Fibroblast of skin of left quadriceps (primary cell): ENCODE measurements around the gene PPP1R10.

ENCODE experiments used
- DNase-seq, 2 experiments: peaks; one replicate each; pipeline ENCODE4 v3.0.0-alpha.2; 2013; ENCODE audit warnings: low read depth in 2 of 2

Gene PPP1R10

GRCh38 chr6:30619561-30619960 is 2.5 kb upstream of the PPP1R10 start:
- no peak for DNase-seq

GRCh38 chr6:30618270-30618797 is 1.3 kb upstream of the PPP1R10 start:
- no peak for DNase-seq

GRCh38 chr6:30617565-30618269 is 674 bp upstream of the PPP1R10 start, which contains the start of gene MRPS18B:
Gene MRPS18B, plus strand, starts transcription at chr6:30617840. Its CDS starts 26 bp downstream, at chr6:30617866.
- peak; percentile 96 for DNase-seq

GRCh38 chr6:30615958-30616810 is 859 bp downstream of the PPP1R10 start:
- no peak for DNase-seq

DNA sequence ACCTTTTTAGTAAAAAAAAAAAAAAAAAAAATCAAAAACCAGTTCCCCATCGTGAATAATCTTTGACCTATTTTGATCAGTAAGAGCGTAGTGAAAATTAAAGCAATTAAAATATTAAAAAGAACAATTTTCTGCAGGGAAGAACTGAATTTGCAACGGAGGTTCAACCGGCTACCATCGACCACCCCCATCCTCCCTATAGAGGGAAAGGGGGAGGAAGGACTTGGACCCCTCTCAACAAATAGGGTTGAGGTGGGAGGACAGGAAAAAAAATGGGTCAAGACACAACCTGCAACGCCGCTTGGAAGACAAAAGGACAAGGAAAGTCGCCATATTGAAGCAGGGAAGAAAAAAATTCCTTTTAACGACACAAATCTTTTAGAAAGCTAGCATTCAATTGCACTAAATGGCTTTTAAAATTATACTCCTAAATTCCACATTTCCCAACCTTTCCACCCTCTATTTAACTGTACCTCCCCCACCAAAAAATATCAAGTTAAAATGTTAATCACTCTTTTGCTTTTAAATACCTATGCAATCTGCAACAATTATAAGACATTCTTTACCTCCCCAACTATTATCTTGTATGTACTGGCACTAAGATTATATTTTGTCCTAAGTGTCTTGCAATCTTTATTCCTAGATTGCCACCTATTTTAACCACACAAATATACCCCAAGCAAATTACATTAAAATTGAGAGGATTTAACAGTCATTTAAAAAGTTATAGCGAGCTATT is 1.7 kb downstream of the PPP1R10 start:
- DNase-seq = peak; percentile 91 to 92

- DNase-seq = peak; percentile 97 to 98
These were observed 2.2 kb downstream of the PPP1R10 start for GRCh38 chr6:30614843-30615218.

- DNase-seq = no peak
These were observed 2.8 kb downstream of the PPP1R10 start for GRCh38 chr6:30614044-30614842.

DNA sequence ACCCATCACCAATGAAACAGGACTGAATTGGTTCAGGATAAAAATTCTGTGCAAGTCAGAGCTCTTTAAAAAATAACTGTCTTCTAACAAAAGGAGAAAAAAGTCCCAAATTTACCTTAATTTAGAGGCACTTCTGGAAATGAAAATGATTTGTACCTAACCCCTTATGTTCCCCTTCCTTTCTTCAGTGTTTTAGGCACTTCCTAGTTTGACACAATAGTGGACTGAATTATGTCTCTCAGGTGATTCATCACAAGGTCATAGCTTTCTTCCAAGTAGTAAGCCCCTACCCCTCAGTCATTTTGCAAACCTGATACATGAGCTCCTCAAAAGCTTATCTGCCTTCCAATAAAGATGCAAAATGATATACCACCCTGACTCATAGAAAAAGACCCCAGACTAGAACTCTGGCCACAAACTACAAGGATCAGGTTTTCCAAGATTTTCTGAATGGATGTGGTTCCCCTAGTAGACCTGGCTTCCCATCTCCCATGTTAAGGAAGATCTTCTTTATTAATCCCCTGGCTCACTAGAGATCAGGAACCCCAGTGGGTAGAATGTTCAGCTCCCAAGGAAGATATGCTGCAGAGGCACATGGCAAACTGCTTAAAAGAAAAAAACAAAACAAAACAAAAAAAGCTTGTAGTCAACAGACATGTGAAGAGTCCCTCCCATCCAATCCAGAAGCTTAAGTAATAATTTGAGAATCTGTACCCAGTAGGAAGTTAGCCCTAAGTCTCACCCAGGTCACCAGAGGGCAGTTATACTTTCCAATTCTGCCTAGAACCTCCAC is 3.6 kb downstream of the PPP1R10 start:
- no peak for DNase-seq

GRCh38 chr6:30612687-30613248 is 4.3 kb downstream of the PPP1R10 start:
- no peak for DNase-seq

- no peak for DNase-seq
These were observed 4.8 kb downstream of the PPP1R10 start for GRCh38 chr6:30612213-30612612.

DNA sequence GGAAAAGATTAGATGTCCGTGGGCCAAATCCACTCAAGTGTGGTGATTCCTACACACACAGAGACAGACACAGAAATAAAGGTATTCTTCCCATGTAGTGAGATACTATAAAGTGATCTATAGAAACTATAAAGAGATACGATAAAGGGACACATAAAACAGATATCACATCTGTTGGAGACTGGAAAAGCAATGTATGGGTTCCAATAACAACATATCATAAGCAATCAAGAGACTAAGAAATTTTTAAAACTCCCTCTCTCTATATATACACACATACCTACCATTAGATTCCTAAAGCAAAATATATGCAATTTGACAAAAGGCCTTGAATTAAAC is 5.2 kb downstream of the PPP1R10 start:
- no peak for DNase-seq

GRCh38 chr6:30611150-30611855 is 5.7 kb downstream of the PPP1R10 start:
- DNase-seq = no peak

GRCh38 chr6:30610065-30610464 is 7.0 kb downstream of the PPP1R10 start:
- no peak for DNase-seq

DNA sequence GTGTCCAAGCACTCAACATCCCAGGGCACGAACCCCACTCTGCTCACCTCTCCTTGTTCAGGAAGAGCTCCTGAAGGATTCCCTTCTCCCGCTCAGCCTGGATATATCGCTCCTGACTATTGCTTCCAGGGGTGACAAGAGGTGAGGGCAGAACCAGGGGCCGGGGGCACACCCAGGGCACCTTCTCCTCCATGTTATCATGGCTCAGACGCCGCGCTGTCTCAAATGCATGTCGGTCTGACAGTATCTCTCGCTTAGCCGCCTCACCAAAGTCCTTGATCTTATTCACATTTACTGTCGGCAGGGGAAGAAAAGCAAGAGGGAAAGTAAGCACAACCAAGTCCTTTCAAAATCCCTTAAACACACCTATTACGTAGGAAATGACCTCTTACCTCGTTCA is 13.1 kb downstream of the PPP1R10 start:
- no peak for DNase-seq

- no peak for DNase-seq
These were observed 15.0 kb downstream of the PPP1R10 start for GRCh38 chr6:30601815-30602641.

GRCh38 chr6:30601436-30601814 is 15.6 kb downstream of the PPP1R10 start:
- no peak for DNase-seq

DNA sequence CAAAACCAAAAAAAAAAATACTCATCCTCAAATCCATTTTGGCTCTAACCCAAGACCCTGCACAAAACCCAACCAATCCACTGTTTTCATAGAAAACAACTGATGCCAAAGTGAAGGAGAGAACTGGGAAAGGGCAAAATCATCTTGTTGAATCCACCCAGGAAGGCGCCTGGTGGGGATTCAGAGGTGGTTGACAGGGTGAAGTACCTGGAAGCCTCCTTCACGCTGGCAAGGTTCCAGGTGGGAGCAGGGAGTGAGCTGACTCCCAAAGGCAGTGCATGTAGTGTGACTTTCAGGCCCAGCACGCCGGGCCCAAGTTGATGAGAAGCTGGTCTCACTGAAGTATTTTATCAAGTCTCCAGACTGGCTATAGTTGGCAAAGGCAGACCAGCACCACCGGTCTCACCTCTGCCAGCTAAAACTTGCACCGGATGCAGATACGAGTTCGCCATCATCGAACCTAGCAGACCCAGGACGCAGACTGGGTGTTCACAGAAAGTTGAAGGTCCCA is 16.5 kb downstream of the PPP1R10 start:
- no peak for DNase-seq

GRCh38 chr6:30599625-30600324 is 17.3 kb downstream of the PPP1R10 start:
- DNase-seq = no peak
